ENCODE results near the gene LSAMP.

GRCh38 chr3:115999001-115999585 lies 446.2 kb downstream of the LSAMP start:
- TF ChIP-seq MAFK (IDR thresholded peaks at IDR 0.05; ENCODE audit: low read depth, low read length) = no peak
- no peak for TF ChIP-seq CTCF (conservative IDR thresholded peaks at IDR 0.05; ENCODE audit: low read depth, low read length)
- TF ChIP-seq POLR2A (IDR thresholded peaks at IDR 0.05; ENCODE audit: low read depth, low read length) = no peak
- no peak for TF ChIP-seq MXI1 (IDR thresholded peaks at IDR 0.05; ENCODE audit: borderline replicate concordance, low read depth, low read length)
- TF ChIP-seq USF2 (IDR thresholded peaks at IDR 0.05; ENCODE audit: low read depth, low read length) = no peak
